CD8-positive, alpha-beta memory T cell (primary cell): ENCODE measurements around the gene JOSD2. TPM values are rescaled to one million over a fixed set of nuclear protein-coding genes. Genes with fewer than 3 reads are reported as not detected.

Experiments
- CTCF ChIA-PET: fragments of 350-600 bp; sonication (Branson Sonifier 250); formaldehyde crosslinking; loops from one replicate; lab custom pipeline; 2021; ENCODE audit warnings: antibody characterized with exemption; lab: Charles Lee
- POLR2A ChIA-PET: fragments of 350-600 bp; sonication (Branson Sonifier 250); formaldehyde crosslinking; loops from one replicate; lab custom pipeline; 2021; ENCODE audit warnings: antibody characterized with exemption; lab: Charles Lee
- DNase-seq, 5 donors: peaks; one replicate each; pipeline versions ENCODE4 v3.0.0 to v3.0.0-alpha.2; 2020 to 2022; ENCODE audit warnings: mixed read lengths in 1 of 5
- H3K27ac ChIP-seq: one replicate; pipeline ENCODE4 v1.7.0; 2013; ENCODE audit warnings: low read depth, mild to moderate bottlenecking, low read length, moderate library complexity
- H3K27me3 ChIP-seq: 2 replicates; pipeline ENCODE4 v1.7.0; 2013; ENCODE audit warnings: low read length, mild to moderate bottlenecking; ENCODE audit not compliant: insufficient read depth, poor library complexity, severe bottlenecking
- H3K36me3 ChIP-seq: 2 replicates; pipeline ENCODE4 v1.7.0; 2013; ENCODE audit warnings: mild to moderate bottlenecking, low read length, moderate library complexity; ENCODE audit not compliant: insufficient read depth
- H3K4me1 ChIP-seq: 2 replicates; pipeline ENCODE4 v1.7.0; 2013; ENCODE audit warnings: mild to moderate bottlenecking, low read length, moderate library complexity; ENCODE audit not compliant: insufficient read depth
- H3K4me3 ChIP-seq: 2 replicates; pipeline ENCODE4 v1.7.0; 2013; ENCODE audit warnings: mild to moderate bottlenecking, low read length
- H3K9me3 ChIP-seq: 2 replicates; pipeline ENCODE4 v1.7.0; 2013; ENCODE audit warnings: mild to moderate bottlenecking, low read length
- H3K27ac Mint-ChIP-seq, 8 donors: one replicate each; pipeline ENCODE4 v1.8.0; 2020 to 2021; ENCODE audit warnings: mixed read lengths in 8 of 8, mild to moderate bottlenecking in 6 of 8, inconsistent platforms in 3 of 8, moderate library complexity in 3 of 8
- H3K27me3 Mint-ChIP-seq, 2 donors: one replicate each; pipeline ENCODE4 v1.8.0; 2020 to 2021; ENCODE audit warnings: mixed read lengths in 2 of 2, mild to moderate bottlenecking in 1 of 2, moderate library complexity in 1 of 2
- H3K36me3 Mint-ChIP-seq, 3 donors: one replicate each; pipeline ENCODE4 v1.8.0; 2020 to 2021; ENCODE audit warnings: mixed read lengths in 3 of 3, inconsistent platforms in 1 of 3, mild to moderate bottlenecking in 1 of 3
- H3K4me1 Mint-ChIP-seq, 3 donors: one replicate each; pipeline ENCODE4 v1.8.0; 2020 to 2021; ENCODE audit warnings: mixed read lengths in 3 of 3, inconsistent platforms in 1 of 3, mild to moderate bottlenecking in 1 of 3
- H3K4me3 Mint-ChIP-seq, 7 donors: one replicate each; pipeline ENCODE4 v1.8.0; 2020 to 2021; ENCODE audit warnings: mixed read lengths in 7 of 7, mild to moderate bottlenecking in 6 of 7, moderate library complexity in 4 of 7, inconsistent platforms in 2 of 7
- H3K9me3 Mint-ChIP-seq, 5 donors: one replicate each; pipeline ENCODE4 v1.8.0; 2020 to 2022; ENCODE audit warnings: mixed read lengths in 5 of 5, mild to moderate bottlenecking in 3 of 5, moderate library complexity in 2 of 5, inconsistent platforms in 1 of 5
- polyA plus RNA-seq: library from polyadenylated mRNA; unstranded; fragments of 300-500 nt; fragmentation: Illumina TruSeq; gene quantifications from one replicate; pipeline ENCODE4 v1.2.3, GENCODE V29; 2021
- total RNA-seq, 2 experiments: library from RNA; stranded (reverse); gene quantifications; one replicate each; pipeline ENCODE4 v1.2.3, GENCODE V29; 2021

JOSD2 gene
- total and polyA plus RNA-seq, 3 experiments from 2014 or later = 28.4 to 50.9 (median 47.4) TPM

- Mint-ChIP-seq H3K9me3 (no peaks in the 10 kb centered on the region), H3K27ac (peak overlapping the region in 1 of 8 donors; percentile 81), H3K4me1 (peaks cover 10 to 13% (median 11%) of the 10 kb centered on the region in 3 donors), H3K36me3 (peaks cover 3 to 62% (median 5%) of the 10 kb centered on the region in 3 donors), H3K27me3 (no peaks in the 10 kb centered on the region), H3K4me3 (peak overlapping the region in 1 of 7 donors; percentile 38)
- no peak overlapping the region for H3K27ac ChIP-seq
- H3K36me3 ChIP-seq = peaks cover 16% of the 10 kb centered on the region
- no peak overlapping the region for H3K4me3 ChIP-seq
- H3K27me3 ChIP-seq = no peaks in the 10 kb centered on the region
- DNase-seq = no peak
- ChIA-PET POLR2A (no interaction called here), CTCF (interaction anchor here (0.5 kb wide), 1 partner anchor 435 kb away, joined by 3 read pairs; no protein-coding TSS in a partner anchor)
- peaks cover 15% of the 10 kb centered on the region for H3K4me1 ChIP-seq
- no peaks in the 10 kb centered on the region for H3K9me3 ChIP-seq
These were observed 28.1 kb downstream of the JOSD2 start for GRCh38 chr19:50482916-50483315.

- Histone ChIP-seq H3K27ac (no peak overlapping the region), H3K9me3 (no peaks in the 10 kb centered on the region), H3K27me3 (no peaks in the 10 kb centered on the region), H3K36me3 (peaks cover 16% of the 10 kb centered on the region), H3K4me3 (no peak overlapping the region), H3K4me1 (peaks cover 21% of the 10 kb centered on the region)
- DNase-seq = no peak
- Mint-ChIP-seq H3K36me3 (peaks cover 3 to 67% (median 5%) of the 10 kb centered on the region in 3 donors), H3K4me1 (peaks cover 15 to 18% (median 17%) of the 10 kb centered on the region in 3 donors), H3K27me3 (peaks cover 0 to 2% of the 10 kb centered on the region in 2 donors), H3K9me3 (no peaks in the 10 kb centered on the region), H3K27ac (peak overlapping the region in 1 of 8 donors; percentile 81), H3K4me3 (no peak overlapping the region)
- ChIA-PET CTCF (no interaction called here), POLR2A (no interaction called here)
These were observed 28.6 kb downstream of the JOSD2 start for GRCh38 chr19:50482271-50482855.

- H3K4me1 Mint-ChIP-seq = peaks cover 19 to 26% (median 22%) of the 10 kb centered on the region in 3 donors
These were observed 29.4 kb downstream of the JOSD2 start for GRCh38 chr19:50481351-50482149.

GRCh38 chr19:50480281-50481111 lies 30.5 kb downstream of the JOSD2 start:
- CTCF ChIA-PET = no interaction called here
- Histone ChIP-seq H3K4me1 (peaks cover 26% of the 10 kb centered on the region), H3K36me3 (peaks cover 16% of the 10 kb centered on the region), H3K9me3 (no peaks in the 10 kb centered on the region), H3K27ac (no peak overlapping the region), H3K4me3 (no peak overlapping the region), H3K27me3 (no peaks in the 10 kb centered on the region)
- Mint-ChIP-seq H3K4me3 (no peak overlapping the region), H3K27me3 (peaks cover 0 to 2% of the 10 kb centered on the region in 2 donors), H3K27ac (no peak overlapping the region), H3K9me3 (no peaks in the 10 kb centered on the region), H3K36me3 (peaks cover 3 to 72% (median 5%) of the 10 kb centered on the region in 3 donors), H3K4me1 (peaks cover 22 to 32% (median 24%) of the 10 kb centered on the region in 3 donors)
- DNase-seq = no peak
- POLR2A ChIA-PET = no interaction called here

More at GRCh38 chr19:50481351-50482149, 29.4 kb downstream of the JOSD2 start:
- H3K36me3 Mint-ChIP-seq = peaks cover 3 to 71% (median 5%) of the 10 kb centered on the region in 3 donors
- H3K27ac Mint-ChIP-seq = no peak overlapping the region
- Histone ChIP-seq H3K36me3 (peaks cover 16% of the 10 kb centered on the region), H3K27me3 (no peaks in the 10 kb centered on the region), H3K4me1 (peaks cover 26% of the 10 kb centered on the region), H3K9me3 (no peaks in the 10 kb centered on the region), H3K27ac (no peak overlapping the region), H3K4me3 (no peak overlapping the region)
- peaks cover 0 to 2% of the 10 kb centered on the region in 2 donors for H3K27me3 Mint-ChIP-seq
- H3K4me3 Mint-ChIP-seq = peak overlapping the region in 1 of 7 donors; percentile 54
- no peak for DNase-seq
- CTCF ChIA-PET = no interaction called here
- POLR2A ChIA-PET = no interaction called here
- no peaks in the 10 kb centered on the region for H3K9me3 Mint-ChIP-seq

GRCh38 chr19:50479761-50480251 lies 31.2 kb downstream of the JOSD2 start:
- CTCF ChIA-PET = no interaction called here
- peaks cover 26% of the 10 kb centered on the region for H3K4me1 ChIP-seq
- H3K27ac ChIP-seq = no peak overlapping the region
- peaks cover 15% of the 10 kb centered on the region for H3K36me3 ChIP-seq
- H3K4me3 Mint-ChIP-seq = peak overlapping the region in 1 of 7 donors; percentile 54
- H3K4me3 ChIP-seq = no peak overlapping the region
- POLR2A ChIA-PET = interaction anchor here (0.6 to 1.0 kb wide), 3 partner anchors 17 to 104 kb away, joined by 3 to 4 read pairs (median 3); partner anchors contain the start of gene NR1H2
- H3K27ac Mint-ChIP-seq = no peak overlapping the region
- H3K9me3 ChIP-seq = no peaks in the 10 kb centered on the region
- H3K4me1 Mint-ChIP-seq = peaks cover 24 to 34% (median 25%) of the 10 kb centered on the region in 3 donors
- no peak for DNase-seq
- H3K27me3 ChIP-seq = no peaks in the 10 kb centered on the region
- H3K9me3 Mint-ChIP-seq = no peaks in the 10 kb centered on the region
- peaks cover 0 to 2% of the 10 kb centered on the region in 2 donors for H3K27me3 Mint-ChIP-seq
- H3K36me3 Mint-ChIP-seq = peaks cover 3 to 67% (median 5%) of the 10 kb centered on the region in 3 donors

- H3K4me3 ChIP-seq = no peak overlapping the region
- ChIA-PET CTCF (interaction anchor here (1.1 kb wide), 1 partner anchor 18 kb away, joined by 3 read pairs; no protein-coding TSS in a partner anchor), POLR2A (interaction anchor here (0.5 to 1.0 kb wide), 4 partner anchors 18 to 103 kb away, joined by 3 to 4 read pairs (median 3); partner anchors contain the start of gene NR1H2)
- no peak for DNase-seq
- H3K4me1 ChIP-seq = peaks cover 26% of the 10 kb centered on the region
- H3K27ac ChIP-seq = no peak overlapping the region
- Mint-ChIP-seq H3K36me3 (peaks cover 3 to 60% (median 5%) of the 10 kb centered on the region in 3 donors), H3K9me3 (no peaks in the 10 kb centered on the region), H3K27me3 (peaks cover 0 to 2% of the 10 kb centered on the region in 2 donors), H3K27ac (peak overlapping the region in 2 of 8 donors; percentile 52 to 68), H3K4me1 (peaks cover 24 to 34% (median 25%) of the 10 kb centered on the region in 3 donors), H3K4me3 (peak overlapping the region in 1 of 7 donors; percentile 48)
- peaks cover 11% of the 10 kb centered on the region for H3K36me3 ChIP-seq
- no peaks in the 10 kb centered on the region for H3K9me3 ChIP-seq
- H3K27me3 ChIP-seq = no peaks in the 10 kb centered on the region
These were observed 31.9 kb downstream of the JOSD2 start for GRCh38 chr19:50478901-50479715.
